DND-41 (cell line): Measurements from ENCODE around the gene C10orf62.

Experiments used
- ATAC-seq: fragments of 200-7000 bp; cut with Tn5 transposase; 3 replicates; pipeline ENCODE4 v1.9.1; 2021; ENCODE audit warnings: low read depth; ENCODE audit not compliant: insufficient read depth
- DNase-seq: peaks from one replicate; pipeline ENCODE4 v3.0.0-alpha.2; 2020
- H2AFZ ChIP-seq: 2 replicates; pipeline ENCODE4 v1.6.0; 2012; ENCODE audit warnings: low read depth, low read length
- H3K27ac ChIP-seq: 2 replicates; pipeline ENCODE4 v1.5.1; 2012; ENCODE audit warnings: low read length, inconsistent platforms
- H3K27me3 ChIP-seq: fragments of 200-600 bp; sonication (generic); 2 replicates; pipeline ENCODE4 v1.6.0; 2012; ENCODE audit warnings: low read length, mild to moderate bottlenecking, inconsistent platforms; ENCODE audit not compliant: insufficient read depth, poor library complexity
- H3K36me3 ChIP-seq: 2 replicates; pipeline ENCODE4 v1.5.1; 2012; ENCODE audit warnings: low read length, inconsistent platforms; ENCODE audit not compliant: insufficient read depth
- H3K4me1 ChIP-seq: 2 replicates; pipeline ENCODE4 v1.5.1; 2012; ENCODE audit warnings: mild to moderate bottlenecking, low read length; ENCODE audit not compliant: insufficient read depth
- H3K4me2 ChIP-seq: 2 replicates; pipeline ENCODE4 v1.6.0; 2012; ENCODE audit warnings: mild to moderate bottlenecking, moderate library complexity, low read length, inconsistent platforms; ENCODE audit not compliant: insufficient read depth
- H3K4me3 ChIP-seq, 2 experiments: fragments of 200-600 bp in 1 of 2; shearing (Covaris generic) in 1 of 2; 2 replicates each; pipeline ENCODE4 v1.5.1; 2012 to 2016; ENCODE audit warnings: inconsistent platforms in 2 of 2, low read length in 2 of 2, mild to moderate bottlenecking in 2 of 2, low read depth in 1 of 2, moderate library complexity in 1 of 2
- H3K79me2 ChIP-seq: 2 replicates; pipeline ENCODE4 v1.6.0; 2012; ENCODE audit warnings: low read length, inconsistent platforms; ENCODE audit not compliant: insufficient read depth
- H3K9ac ChIP-seq: 2 replicates; pipeline ENCODE4 v1.6.0; 2012; ENCODE audit warnings: low read depth, mild to moderate bottlenecking, inconsistent platforms, low read length, moderate library complexity
- H3K9me3 ChIP-seq: 2 replicates; pipeline ENCODE4 v1.5.1; 2012; ENCODE audit warnings: low read length, moderate library complexity, mild to moderate bottlenecking, inconsistent platforms; ENCODE audit not compliant: insufficient read depth, severe bottlenecking
- H4K20me1 ChIP-seq: 2 replicates; pipeline ENCODE4 v1.6.0; 2012; ENCODE audit warnings: low read length; ENCODE audit not compliant: insufficient read depth
- CTCF ChIP-seq: IDR thresholded peaks from 2 replicates; pipeline ENCODE4 v1.5.1; 2012; ENCODE audit warnings: borderline replicate concordance, low read length, moderate library complexity, mild to moderate bottlenecking; ENCODE audit not compliant: poor library complexity, severe bottlenecking; ENCODE audit errors: extremely low read depth
- EZH2 ChIP-seq: IDR thresholded peaks from 3 replicates; pipeline ENCODE4 v1.6.1; 2012; ENCODE audit warnings: borderline replicate concordance, low read depth, mild to moderate bottlenecking, moderate library complexity, low read length, inconsistent platforms; ENCODE audit not compliant: severe bottlenecking

C10orf62 gene

GRCh38 chr10:97583476-97583875 lies 6.0 kb upstream of the C10orf62 start:
- Histone ChIP-seq H3K79me2 (no peaks in the 10 kb centered on the region), H3K27me3 (peaks cover 6% of the 10 kb centered on the region), H3K27ac (no peak overlapping the region), H4K20me1 (no peaks in the 10 kb centered on the region; the same call in 1 of the 2 replicates), H2AFZ (no peak overlapping the region), H3K36me3 (no peaks in the 10 kb centered on the region), H3K4me3 (no peak overlapping the region), H3K4me1 (no peaks in the 10 kb centered on the region), H3K9ac (no peak overlapping the region), H3K4me2 (no peak overlapping the region), H3K9me3 (no peaks in the 10 kb centered on the region)
- DNase-seq: no peak
- TF ChIP-seq CTCF (no peak), EZH2 (no peak)
- no peak for ATAC-seq

- H3K9ac ChIP-seq: no peak within 1 kb of the TSS
- no peaks in the 10 kb centered on the region for H3K9me3 ChIP-seq
Measured at GRCh38 chr10:97584060-97584797, 5.3 kb upstream of the C10orf62 start, which contains the start of gene HOGA1. Gene HOGA1 (plus strand): TSS chr10:97584389. CDS start chr10:97584704, 315 bp downstream.

GRCh38 chr10:97584798-97585438 lies 4.6 kb upstream of the C10orf62 start:
- TF ChIP-seq EZH2: no peak
- TF ChIP-seq CTCF: no peak
- H3K4me1 ChIP-seq: no peaks in the 10 kb centered on the region
- no peaks in the 10 kb centered on the region; the same call in 1 of the 2 replicates for H4K20me1 ChIP-seq
- H3K27me3 ChIP-seq: peaks cover 6% of the 10 kb centered on the region
- H3K4me2 ChIP-seq: no peak overlapping the region
- no peak overlapping the region for H3K9ac ChIP-seq
- DNase-seq: no peak
- no peak overlapping the region for H3K27ac ChIP-seq
- H3K4me3 ChIP-seq: no peak overlapping the region
- no peaks in the 10 kb centered on the region for H3K79me2 ChIP-seq
- H3K36me3 ChIP-seq: no peaks in the 10 kb centered on the region
- ATAC-seq: no peak
- no peak overlapping the region for H2AFZ ChIP-seq
- no peaks in the 10 kb centered on the region for H3K9me3 ChIP-seq

More at GRCh38 chr10:97584060-97584797, 5.3 kb upstream of the C10orf62 start, which contains the start of gene HOGA1:
- H3K27ac ChIP-seq: no peak within 1 kb of the TSS
- no peak for ATAC-seq
- no peak within 1 kb of the TSS for H3K4me2 ChIP-seq
- DNase-seq: no peak
- no peak within 1 kb of the TSS for H2AFZ ChIP-seq
- H3K79me2 ChIP-seq: no peaks in the 10 kb centered on the region
- no peaks in the 10 kb centered on the region for H3K4me1 ChIP-seq
- no peak within 1 kb of the TSS for H3K4me3 ChIP-seq
- peaks cover 6% of the 10 kb centered on the region for H3K27me3 ChIP-seq
- no peaks in the 10 kb centered on the region; the same call in 1 of the 2 replicates for H4K20me1 ChIP-seq
- no peaks in the 10 kb centered on the region for H3K36me3 ChIP-seq
- TF ChIP-seq EZH2 (no peak), CTCF (no peak)
